GM03348 (cell line): Measurements from ENCODE around the gene ACKR2.

Experiments used
- DNase-seq: peaks from one replicate; pipeline ENCODE4 v3.0.0; 2012; ENCODE audit warnings: low spot score

The ACKR2 gene, protein sequence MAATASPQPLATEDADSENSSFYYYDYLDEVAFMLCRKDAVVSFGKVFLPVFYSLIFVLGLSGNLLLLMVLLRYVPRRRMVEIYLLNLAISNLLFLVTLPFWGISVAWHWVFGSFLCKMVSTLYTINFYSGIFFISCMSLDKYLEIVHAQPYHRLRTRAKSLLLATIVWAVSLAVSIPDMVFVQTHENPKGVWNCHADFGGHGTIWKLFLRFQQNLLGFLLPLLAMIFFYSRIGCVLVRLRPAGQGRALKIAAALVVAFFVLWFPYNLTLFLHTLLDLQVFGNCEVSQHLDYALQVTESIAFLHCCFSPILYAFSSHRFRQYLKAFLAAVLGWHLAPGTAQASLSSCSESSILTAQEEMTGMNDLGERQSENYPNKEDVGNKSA

DNA sequence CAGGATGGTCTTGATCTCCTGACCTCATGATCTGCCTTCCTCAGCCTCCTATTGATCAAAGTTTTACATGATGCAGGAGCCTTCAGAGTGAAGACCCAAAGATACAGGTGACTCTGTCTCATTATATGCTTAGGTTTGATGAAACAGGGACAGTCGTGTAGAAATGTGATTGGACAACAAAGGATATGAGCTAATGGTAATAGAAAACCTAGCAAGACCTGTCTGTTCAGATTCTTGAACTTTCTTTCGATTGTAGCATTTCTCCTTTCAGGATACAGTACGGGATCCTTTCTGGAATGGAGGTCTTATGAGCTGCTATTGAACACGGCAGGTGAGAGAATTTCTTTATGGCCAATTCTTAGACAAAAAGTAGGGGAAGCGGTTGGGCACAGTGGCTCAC is at the start of gene ACKR2:
Gene ACKR2 (plus strand): TSS at position 244 of the 400 bp plus-strand sequence. CDS start 55,058 bp downstream, outside the sequence.
- no peak for DNase-seq

DNA sequence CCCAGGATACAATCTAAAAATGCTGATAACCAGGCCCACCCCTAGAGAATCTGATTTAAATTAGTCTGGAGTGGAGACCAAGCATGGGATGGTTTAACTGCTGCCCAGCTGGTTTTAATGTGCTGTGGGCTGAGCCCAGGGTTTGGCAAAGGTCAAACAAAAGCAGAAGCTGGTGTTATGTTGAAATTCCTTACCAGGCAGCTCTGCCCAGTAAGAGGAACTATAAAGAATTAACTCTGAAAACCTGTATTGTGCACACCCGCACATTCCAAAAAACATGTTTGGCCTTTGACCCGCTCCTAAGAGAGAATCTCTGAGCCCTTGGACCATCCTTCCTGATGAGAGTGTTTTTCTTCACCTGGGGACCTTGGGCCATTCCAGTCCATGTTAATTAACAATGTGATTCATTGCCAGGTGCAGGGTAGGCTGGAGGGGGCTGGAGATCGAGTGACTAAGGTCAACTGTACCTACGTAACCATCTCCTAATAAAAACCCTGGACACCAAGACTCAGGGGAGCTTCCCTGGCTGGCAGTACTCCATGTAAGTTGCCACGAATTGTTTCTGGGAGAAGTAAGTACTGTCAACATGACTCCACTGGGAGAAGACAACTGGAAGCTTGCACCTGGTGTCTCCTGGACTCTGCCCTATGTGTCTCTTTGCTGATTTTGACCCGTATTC is 47.1 kb upstream of the ACKR2 start:
- DNase-seq, result peak; percentile 33

DNA sequence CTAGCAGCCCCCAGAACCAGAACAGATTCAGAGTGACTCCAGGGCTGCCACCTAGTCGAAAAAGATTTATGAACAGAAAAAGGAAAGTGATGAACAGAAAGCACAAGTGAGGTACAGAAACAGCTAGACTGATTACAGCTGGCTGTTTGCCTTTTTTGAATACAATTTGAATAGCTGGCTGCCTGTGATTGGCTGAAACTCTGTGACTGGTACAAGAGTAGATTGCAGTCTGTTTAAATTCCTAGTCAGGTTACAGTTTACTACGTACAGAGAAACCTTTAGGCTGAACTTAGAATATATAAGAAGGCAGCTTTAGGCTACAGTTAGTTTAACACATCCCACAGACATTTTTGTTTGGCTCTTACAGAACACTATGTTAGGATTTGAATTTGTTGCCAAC is 46.2 kb upstream of the ACKR2 start:
- DNase-seq, result no peak

DNA sequence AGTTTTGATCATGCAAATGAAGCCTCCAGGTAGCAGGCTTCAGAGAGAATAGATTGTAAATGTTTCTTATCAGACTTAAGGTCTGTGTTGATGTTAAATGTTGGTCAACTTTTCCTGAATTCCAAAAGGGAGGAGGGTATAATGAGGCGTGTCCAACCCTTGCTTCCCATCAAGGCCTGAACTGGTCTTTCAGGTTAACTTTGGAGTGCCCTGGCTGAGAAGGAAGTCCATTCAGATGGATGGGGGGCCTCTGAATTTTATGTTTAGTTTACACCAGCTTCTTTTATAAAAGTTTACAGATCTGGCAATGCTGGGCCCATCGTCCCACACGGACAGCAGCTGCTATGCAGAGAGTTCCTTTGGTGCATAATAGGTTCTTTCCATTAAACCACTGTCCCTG is 45.1 kb upstream of the ACKR2 start:
- no peak for DNase-seq

DNA sequence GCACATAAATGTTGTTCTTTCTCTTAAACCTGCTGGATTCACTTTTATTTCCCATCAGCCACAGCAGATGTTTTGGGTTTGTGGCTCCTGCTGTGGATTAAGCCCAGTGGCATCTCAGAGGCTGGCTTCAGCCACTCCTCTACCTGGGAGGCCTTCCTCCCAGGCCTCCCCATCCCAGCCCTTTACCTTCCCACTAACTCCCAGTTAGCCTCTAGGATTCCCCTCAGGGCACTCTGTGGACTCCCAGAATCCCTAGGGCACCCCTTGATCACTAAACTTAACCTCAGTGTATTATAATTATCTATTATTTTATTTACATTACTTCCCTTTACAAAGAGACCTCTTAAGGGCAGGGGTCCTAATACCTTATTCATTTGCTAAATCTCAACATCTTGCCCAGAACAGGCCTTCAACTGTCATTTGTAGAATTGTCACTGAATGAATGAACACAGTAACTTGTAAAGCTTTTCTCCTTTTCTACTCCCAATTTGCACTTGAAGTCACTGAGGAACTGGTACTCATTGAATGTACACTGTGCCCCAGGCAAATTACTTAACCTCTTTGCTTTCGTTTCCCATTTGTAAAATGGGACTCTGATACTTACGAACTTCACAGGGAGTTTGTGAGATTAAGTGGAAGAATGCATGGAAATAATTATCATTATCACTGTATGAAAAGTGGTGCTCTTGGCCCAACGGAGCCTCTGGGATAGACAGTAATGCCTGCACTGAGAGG is 44.5 kb upstream of the ACKR2 start:
- no peak for DNase-seq

DNA sequence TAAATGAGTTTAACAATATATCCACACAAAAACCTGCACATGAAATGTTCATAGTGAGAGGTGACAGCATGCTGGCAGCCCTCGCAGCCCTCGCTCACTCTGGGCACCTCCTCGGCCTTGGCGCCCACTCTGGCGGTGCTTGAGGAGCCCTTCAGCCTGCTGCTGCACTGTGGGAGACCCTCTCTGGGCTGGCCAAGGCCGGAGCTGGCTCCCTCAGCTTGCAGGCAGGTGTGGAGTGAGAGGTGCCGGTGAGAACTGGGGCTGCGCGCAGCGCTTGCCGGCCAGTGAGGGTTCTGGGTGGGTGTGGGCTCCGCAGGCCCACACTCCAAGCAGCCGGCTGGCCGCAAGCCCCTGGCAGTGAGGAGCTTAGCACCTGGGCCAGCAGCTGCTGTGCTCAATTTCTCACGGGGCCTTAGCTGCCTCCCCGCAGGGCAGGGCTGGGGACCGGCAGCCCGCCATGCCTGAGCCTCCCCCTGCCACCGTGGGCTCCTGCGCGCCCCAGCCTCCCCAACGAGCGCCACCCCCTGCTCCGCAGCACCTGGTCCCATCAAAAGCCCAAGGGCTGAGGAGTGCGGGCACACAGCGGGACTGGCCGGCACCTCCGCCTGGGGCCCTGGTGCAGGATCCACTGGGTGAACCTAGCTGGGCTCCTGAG is 39.6 kb upstream of the ACKR2 start:
- no peak for DNase-seq

DNA sequence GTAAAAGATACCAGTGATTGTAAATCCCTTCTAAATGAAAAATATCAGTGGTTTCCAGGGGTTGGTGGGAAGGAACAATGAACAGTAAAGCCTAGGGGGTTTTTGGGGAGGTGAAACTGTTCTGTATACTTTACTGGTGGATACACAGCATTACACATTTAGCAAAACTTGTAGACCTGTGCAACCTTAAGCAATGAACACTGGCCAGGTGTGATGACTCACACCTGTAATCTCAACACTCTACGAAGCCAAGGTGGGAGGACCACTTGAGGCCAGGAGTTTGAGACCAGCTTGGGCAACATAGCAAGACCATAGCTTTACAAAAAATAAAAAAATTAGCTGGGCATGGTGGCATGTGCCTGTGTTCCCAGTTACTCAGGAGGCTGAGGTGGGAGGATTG is 38.0 kb upstream of the ACKR2 start:
- DNase-seq, result no peak

DNA sequence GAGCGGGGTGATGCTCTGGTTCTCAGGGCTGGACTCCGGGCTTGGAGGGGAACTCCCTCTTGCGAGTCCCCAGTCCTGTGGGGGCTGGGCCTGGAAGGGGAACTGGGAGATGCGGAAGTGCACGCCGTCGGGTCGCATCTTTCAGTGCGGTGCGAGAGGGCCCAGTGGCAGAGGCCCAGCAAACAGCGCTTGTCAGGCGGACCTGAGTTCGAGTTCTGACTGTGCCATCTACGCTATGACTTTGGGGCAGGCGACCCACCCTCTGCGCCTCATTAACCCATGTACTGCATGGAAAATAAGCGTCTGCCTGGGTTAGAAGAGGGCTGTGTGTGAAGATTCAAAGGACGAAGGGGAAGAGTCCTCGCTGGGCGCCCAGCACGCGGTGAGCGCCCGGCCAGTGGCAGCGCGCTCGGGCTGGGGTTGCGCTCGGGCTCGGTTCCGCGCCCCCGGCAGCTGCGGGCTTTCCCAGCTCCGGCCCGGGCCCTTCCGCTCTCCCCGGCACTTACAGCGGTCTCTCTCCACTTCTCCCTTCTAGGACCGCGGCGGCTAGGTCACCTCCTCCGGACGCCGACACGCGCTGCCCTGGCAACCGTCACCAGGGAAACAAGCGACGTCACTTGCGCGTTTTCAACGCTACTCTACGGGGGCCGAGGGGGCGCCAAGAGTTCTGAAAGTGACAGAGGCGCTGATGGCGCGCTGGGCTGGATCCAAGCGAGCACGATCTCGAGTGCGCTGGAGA is 36.4 kb upstream of the ACKR2 start, which contains the start of gene CCDC13:
Gene CCDC13 (minus strand): TSS at position 584 of the 739 bp plus-strand sequence. CDS start 14,908 bp downstream, outside the sequence.
- DNase-seq, result peak; percentile 92

DNA sequence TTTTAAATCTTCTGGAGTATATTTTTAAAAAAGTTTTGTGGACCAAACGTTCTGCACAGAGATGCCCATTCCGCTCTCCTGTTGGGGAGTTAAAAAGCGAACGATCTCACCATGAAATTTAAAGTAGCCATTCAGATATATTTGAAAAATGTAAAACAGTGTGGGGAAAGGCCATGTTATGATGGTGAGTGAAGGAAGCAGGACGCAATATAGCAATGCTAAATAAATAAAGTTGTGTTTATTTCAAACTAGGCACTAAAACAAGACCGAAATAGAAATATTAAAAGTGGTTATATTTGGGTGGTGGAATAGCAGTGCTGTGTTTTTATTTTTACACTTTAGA is 35.9 kb upstream of the ACKR2 start:
- no peak for DNase-seq

DNA sequence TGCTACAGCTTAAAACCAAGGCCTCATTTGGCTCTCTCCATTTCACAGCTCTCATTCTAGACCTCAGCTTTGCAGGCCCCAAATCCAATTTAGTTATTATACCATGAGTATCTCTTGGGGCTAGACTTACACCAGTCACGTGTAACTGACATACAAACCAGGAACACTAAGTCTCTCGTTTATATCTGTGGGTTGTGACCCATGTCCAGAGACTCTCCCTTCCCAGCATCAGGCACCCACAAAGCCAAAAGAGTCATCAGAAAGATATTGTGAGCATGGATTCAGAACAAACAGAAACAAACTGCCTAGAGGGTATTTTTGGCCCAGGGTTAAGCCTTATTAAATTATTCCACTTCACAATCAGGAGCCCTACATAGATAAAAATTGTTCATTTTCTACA is 30.6 kb upstream of the ACKR2 start:
- no peak for DNase-seq

DNA sequence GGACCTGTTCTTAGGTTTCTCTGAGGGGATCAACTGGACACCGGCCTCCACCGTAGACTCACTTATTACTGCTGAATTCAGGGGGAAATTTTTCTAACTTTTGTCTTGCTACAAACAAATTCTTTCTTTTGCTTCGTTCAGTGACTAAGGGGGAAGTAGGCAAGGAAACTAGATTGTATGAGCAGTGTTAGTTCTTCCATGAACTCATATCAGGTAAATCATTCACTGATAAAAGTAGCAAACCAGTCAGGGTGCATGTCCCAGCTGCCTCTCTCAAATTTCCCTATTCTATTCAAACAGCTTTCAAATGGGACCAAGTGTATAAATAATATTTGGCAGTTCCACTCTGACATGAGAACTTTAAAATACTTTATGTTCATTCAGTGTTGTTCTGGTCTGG is 28.8 kb upstream of the ACKR2 start:
- DNase-seq, result no peak

DNA sequence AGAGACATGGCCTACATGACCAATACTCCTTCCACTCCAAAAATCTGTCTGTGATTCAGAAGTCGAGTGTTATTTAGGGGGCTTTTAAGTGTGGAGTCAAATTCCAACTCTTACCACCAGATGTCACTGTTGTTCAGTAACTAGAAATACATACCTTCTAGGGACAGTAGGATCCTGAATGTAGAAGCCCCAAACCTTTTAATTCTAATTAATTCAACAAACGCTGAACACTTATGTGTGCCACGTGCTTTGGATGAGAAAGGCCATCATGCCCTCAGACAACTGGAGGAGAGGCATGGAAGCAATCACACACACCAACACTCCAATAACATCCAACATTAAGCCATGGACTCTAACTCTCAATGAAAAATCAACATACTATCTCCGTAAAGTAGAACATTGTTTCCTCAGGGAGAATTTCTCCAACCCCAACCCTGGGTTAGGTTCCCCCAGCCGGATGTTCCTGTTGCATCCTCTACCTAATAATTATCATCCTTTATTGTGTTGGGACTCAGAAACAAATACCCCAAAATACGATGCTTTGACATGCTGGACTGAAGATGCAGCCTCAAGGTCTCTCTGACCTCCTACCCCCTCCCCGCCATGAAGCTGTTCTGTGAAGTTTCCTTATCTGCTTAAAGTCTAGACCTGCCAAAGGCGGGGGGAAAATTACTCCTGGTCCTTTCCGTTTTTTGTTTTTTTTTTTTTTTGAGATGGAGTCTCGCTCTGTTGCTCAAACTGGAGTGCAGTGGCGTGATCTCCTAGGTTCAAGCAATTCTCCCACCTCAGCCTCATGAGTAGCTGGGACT is 28.1 kb upstream of the ACKR2 start:
- DNase-seq, result peak; percentile 75

DNA sequence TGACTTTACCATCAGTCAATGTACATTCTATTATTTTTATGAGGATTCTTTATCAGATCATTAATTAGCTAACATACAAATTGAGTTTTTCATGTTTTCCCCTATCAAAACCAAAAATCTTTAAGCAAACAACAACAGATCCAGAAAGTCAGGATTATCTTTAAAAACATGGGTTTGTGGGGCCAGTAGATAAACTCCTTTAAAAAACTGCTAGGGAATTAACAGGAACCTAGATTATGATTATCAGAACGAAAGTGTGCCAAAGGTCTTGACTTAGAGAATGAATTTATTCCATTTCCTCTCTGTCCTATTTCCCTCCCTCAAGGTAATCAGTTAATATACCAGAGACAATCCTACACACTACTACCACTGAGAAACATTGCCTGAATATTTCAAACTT is 23.0 kb upstream of the ACKR2 start:
- DNase-seq, result no peak

DNA sequence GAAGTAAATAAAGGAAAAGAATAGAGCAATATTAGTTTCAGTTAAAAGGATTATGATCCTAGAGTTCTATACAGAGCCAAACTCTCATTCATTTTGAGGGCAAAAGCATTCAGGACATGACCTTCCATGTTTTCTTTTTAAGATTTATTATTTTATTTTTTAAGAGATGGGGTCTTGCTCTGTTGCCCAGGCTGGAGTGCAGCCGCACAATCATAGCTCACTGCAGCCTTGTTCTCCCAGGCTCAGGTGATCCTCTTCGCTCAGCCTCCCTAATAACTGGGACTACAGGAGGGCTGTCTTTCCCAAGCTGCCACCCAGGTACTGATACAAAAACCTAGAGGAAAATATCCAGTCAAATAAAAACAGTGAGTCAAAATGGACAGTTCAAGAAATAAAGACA is 22.6 kb upstream of the ACKR2 start:
- no peak for DNase-seq

DNA sequence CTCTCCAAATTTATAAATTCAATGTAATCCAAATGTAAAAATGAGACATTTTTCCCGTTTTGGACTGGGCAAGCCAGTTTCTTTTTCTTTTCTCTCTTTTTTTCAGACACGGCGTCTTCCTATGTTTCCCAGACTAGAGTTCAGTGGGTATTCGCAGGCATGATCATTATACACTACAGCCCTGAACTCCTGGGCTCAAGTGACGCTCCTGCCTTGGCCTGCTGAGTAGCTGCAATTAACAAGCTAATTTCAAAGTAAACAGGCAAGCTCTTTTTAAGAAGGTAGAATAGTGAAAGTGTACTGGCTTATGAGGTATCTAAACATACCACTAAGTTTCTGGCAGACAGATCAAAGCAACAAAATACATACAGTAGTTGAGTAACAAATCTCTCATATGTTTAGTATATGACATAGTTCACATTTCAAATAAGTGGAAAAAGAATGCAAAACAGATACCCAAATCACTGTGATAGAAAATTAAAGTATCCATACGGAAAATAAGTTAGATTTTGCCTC is 18.5 kb upstream of the ACKR2 start:
- no peak for DNase-seq

DNA sequence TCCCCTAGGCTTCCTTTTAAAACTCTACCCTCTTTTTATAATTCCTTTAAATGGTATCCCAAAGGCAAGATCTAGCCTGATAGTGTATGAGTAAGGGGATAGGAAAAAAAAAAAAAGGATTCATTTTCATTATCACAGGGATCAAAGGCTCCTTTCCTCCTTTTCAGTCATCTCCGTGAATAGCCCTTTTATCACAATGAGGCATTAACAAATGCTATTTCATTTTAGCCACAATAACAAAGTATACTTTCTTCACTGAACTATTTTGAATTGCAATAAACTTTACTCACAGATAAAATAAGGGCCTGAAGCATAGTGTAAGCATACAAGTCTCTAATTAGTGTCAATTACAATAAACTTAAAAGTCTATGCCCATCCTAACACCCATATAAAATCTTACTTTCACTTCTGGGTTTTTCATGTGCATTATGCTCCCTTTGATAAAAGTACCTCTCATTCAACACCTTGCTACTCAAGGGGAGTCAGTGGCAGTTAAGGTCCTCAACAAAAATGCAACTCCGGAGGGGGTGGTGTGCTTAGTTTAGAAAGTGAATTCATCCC is 13.5 kb upstream of the ACKR2 start:
- no peak for DNase-seq

DNA sequence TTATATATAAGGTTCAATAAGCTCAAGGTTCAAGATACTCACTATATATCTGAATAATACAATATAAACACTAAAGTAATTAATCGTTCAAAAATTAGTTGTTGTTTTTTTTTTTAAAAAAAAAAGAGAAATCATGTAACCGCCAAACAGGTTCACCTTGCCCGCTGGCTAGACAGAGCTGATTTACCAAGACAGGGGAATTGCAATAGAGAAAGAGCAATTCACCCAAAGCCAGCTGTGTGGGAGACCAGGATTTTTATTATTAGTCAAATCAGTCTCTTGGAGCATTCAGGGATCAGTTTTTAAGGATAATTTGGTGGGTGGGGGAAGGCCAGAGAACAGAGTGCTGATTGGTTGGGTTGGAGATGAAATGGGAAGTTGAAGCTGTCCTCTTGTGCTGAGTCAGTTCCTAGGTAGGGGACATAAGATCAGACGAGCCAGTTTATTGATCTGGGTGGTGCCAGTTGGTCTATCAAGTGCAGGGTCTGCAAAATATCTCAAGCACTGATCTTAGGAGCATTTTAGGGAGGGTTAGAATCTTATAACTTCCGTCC is 12.8 kb upstream of the ACKR2 start:
- DNase-seq, result no peak

DNA sequence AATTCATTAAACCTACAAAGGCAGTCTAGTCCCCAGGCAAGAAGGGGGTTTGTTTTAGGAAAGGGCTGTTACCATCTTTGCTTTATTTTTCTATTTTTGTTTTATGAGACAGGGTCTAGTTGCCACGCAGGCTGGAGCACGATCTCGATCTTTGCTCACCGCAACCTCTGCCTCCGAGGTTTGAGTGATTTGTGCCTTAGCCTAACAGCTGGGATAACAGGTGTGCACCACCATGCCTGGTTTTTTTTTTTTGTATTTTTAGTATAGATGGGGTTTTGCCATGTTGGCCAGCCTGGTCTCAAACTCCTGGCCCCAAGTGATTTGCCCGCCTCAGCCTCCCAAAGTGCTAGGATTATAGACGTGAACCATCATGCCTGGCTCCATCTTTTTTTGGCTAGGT is 9.9 kb upstream of the ACKR2 start:
- no peak for DNase-seq

DNA sequence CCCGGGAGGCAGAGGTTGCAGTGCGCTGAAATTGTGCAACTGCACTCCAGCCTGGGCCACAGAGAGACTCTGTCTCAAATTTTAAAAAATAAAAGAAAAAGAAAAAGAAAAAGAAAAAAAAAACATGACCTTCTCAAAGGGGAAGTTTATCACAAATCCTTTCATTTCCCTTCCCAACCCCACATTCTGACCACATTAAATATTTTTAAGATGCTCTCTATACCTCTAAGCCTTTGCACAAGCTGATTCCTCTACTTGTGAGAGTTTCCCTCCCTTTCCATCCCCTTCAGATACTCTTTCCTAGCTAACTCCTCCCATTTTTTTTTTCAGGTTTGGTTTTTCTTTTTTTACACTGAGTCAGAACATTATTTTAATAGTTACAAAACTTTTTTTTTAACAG is 9.0 kb upstream of the ACKR2 start:
- no peak for DNase-seq

DNA sequence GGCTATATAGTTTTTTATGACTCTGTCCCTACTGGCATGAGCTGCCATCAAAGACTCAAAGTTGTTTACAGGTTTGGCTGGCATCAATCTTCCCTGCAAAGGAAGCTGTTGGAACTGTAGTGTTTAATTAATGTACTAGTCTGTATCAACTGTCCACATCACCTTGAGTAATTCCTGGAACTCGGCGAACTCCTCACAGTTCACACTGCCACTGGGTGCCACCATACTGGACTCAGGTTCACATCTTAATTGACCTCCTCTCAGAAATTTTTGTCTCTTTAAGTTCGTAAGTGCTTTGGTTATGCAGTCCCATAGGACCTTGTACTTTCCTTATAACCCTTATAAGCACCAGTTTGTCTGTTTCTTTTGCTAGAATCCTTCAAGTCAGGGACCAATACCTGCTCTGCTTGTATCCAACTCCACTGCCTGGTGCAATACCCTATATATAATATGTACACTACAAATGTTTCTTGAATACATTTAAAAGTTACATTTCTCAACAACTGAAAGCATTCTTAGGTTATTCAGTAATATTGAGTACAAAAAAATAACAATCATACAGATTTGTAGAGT is 8.1 kb upstream of the ACKR2 start:
- DNase-seq, result no peak
